H1 (cell line): ENCODE results near the gene SENP1. TPM values are rescaled to one million over a fixed set of nuclear protein-coding genes. Genes with fewer than 3 reads are reported as not detected.

ENCODE experiments used
- RFX5 ChIP-seq: IDR thresholded peaks from 2 replicates; pipeline ENCODE4 v1.6.1; 2011; ENCODE audit warnings: low read depth, low read length, improper control_type of control experiment, borderline replicate concordance
- polyA plus RNA-seq, 7 experiments: library from polyadenylated mRNA; depleted of rRNA in 3 of 7; stranded (reverse) in 5 of 7; unstranded in 2 of 7; fragments of >200 nt in 5 of 7; fragments of 200-250 nt in 2 of 7; gene quantifications; 1 replicate in 5 of 7; 2 replicates in 1 of 7; 4 replicates in 1 of 7; pipeline versions ENCODE4 v1.2.1 to v1.2.3, GENCODE V29; 2011 to 2013; ENCODE audit warnings: missing spikeins in 2 of 7, mixed read lengths in 2 of 7
- total RNA-seq: library from RNA; stranded (reverse); fragmentation: NEBNext Ultra II Directional; extraction: Animal tissue kit (Norgen Biotek cat#: 25700); gene quantifications from 2 replicates; pipeline ENCODE4 v1.2.1, GENCODE V29; 2021

SENP1 gene
- total and polyA plus RNA-seq, 2 of the 8 experiments (the other 6 are each of a cell fraction or from before 2014, with no cell fraction given), result 14.2 to 31.5 TPM

DNA sequence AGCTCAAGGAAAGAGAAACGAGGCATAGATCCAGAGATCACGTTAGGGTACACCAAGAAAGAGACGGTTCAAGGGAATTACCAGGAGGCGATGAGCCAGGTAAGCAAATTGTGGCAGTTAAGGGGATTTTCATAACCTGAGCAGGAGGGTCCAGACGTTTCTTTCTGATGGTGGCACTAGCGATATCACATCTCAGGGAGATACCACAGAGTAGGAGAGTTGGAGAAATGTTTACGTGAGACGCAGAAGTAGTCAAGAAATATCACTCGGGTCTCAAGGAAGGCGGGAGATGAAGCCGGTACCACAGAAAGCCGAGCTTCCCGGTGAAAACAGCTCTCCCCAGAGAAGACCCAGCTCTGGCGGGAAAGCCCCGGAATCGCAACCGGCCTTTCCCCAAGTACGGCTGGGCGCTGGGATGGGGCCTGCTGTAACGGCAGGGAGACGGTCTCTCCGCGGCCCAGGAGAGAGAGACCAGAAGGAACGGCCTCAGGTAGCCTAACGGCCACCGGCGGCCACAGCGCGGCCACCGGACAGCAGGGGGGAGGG is 485 bp downstream of the SENP1 start (continued):
- no peak for TF ChIP-seq RFX5
